ENCODE measurements around the gene SMTNL2.

SMTNL2 gene

GRCh38 chr17:4538236-4539002 lies 45.9 kb upstream of the SMTNL2 start:
- no peak for DNase-seq (ENCODE audit: extremely low read depth, low read depth)
- TF ChIP-seq, protein P1, sequence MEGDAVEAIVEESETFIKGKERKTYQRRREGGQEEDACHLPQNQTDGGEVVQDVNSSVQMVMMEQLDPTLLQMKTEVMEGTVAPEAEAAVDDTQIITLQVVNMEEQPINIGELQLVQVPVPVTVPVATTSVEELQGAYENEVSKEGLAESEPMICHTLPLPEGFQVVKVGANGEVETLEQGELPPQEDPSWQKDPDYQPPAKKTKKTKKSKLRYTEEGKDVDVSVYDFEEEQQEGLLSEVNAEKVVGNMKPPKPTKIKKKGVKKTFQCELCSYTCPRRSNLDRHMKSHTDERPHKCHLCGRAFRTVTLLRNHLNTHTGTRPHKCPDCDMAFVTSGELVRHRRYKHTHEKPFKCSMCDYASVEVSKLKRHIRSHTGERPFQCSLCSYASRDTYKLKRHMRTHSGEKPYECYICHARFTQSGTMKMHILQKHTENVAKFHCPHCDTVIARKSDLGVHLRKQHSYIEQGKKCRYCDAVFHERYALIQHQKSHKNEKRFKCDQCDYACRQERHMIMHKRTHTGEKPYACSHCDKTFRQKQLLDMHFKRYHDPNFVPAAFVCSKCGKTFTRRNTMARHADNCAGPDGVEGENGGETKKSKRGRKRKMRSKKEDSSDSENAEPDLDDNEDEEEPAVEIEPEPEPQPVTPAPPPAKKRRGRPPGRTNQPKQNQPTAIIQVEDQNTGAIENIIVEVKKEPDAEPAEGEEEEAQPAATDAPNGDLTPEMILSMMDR (IDR thresholded peaks at IDR 0.05; ENCODE audit: low read depth, low read length): no peak

- DNase-seq (ENCODE audit: extremely low read depth, low read depth): no peak
- TF ChIP-seq, protein P1 (IDR thresholded peaks at IDR 0.05; ENCODE audit: low read depth, low read length): no peak
These were observed 45.3 kb upstream of the SMTNL2 start for GRCh38 chr17:4539025-4539424.

- TF ChIP-seq, protein P1 (IDR thresholded peaks at IDR 0.05; ENCODE audit: low read depth, low read length): no peak
- DNase-seq (ENCODE audit: extremely low read depth, low read depth): no peak
These were observed 44.6 kb upstream of the SMTNL2 start for GRCh38 chr17:4539576-4540223.

DNA sequence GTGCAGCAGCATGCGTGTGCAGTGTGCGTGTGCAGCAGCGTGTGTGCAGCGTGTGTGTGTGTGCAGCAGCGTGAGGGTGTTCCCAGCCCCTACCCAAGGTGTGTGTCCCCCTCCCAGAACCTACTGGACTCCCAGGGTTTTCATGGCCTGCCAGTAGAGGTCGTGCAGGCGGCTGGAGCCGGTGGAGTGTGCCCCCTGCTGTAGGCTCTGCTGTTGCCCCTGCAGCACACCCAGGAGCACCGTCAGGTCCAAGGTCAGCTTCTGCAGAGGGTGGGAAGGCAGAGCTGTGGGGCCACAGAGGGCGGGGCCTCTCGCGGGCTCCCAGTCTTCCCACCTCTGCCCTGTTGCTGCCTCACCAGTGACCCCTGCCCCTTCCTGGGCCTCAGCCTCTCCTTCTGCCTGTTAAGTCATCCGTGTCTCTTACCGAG lies 44.1 kb upstream of the SMTNL2 start:
- DNase-seq (ENCODE audit: extremely low read depth, low read depth): no peak
- TF ChIP-seq, protein P1 (IDR thresholded peaks at IDR 0.05; ENCODE audit: low read depth, low read length): no peak

DNA sequence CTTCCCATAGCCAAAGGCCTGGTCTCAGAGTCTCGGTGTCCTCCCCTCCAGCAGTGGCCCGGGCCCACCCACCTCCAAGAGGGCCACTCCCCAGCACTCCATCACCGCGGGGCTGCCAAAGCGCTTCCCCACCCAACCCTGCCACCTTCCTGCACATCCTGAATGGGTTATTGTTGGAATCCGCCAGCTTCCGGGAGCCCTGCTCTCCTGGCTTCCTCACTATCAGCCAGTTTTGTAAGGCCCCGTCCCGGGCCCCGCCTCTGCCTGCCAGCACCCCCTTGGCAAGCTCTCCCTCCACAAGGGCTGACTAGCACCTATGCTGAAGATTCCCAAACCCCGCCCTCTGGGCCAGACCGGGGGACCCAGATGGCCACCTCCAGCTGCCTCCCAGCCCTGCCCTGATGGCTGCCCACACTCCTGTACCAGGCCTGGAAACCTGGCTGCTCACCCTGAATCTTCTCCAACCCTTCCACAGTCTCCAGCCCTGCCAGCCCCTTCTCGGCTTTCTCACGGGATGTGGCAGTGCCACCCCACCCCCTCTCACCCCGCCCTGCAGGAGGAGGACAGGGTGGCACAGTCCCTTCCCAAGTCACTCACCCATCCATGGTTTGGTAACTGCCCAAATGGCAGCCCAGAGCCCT lies 43.5 kb upstream of the SMTNL2 start:
- DNase-seq (ENCODE audit: extremely low read depth, low read depth): no peak

DNA sequence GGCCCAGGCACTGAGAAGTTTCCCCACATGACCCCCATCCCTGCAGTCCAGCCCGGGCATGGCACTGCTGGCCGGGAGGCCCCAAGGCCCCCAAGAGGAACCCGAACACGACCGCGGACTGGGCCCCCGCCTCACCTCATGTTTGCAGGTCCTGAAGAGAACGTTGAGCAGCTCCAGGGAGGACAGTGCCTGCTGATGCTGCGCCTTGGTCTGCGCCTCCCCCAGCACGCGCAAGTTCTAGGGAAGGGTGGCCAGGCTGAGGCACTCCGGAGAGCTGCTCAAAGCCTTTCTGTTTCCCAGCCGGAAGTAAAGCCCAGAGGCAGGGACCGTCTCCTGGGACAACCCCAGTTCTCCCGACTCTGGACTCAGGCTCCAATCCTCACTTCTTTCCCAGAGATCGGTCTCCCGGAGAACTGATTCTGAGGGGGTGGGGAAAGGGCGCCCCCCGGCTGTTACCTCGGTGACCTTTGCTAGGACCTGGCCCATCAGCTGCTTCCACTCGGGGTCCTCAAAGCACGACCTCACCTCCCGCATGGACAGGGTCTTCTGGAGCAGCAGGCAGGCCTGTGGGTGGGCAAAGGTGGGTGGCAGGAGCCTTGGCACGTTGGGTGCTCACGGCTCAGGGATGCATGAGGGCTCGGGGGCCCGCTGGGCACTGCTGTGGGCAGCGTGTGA lies 42.9 kb upstream of the SMTNL2 start:
- TF ChIP-seq, protein P1 (IDR thresholded peaks at IDR 0.05; ENCODE audit: low read depth, low read length): no peak
- DNase-seq (ENCODE audit: extremely low read depth, low read depth): no peak

More for the DNA sequence above, 43.5 kb upstream of the SMTNL2 start:
- TF ChIP-seq, protein P1 (IDR thresholded peaks at IDR 0.05; ENCODE audit: low read depth, low read length): no peak

Data from AG09319 (cell line).